H1 (cell line): ENCODE results near the gene PRLHR. TPM values are rescaled to one million over a fixed set of nuclear protein-coding genes. Genes with fewer than 3 reads are reported as not detected.

Experiments
- CTCF ChIA-PET: fragments of 300-600 bp; sonication (Branson Sonifier 250); formaldehyde crosslinking; loops from one replicate; lab custom pipeline; 2021; ENCODE audit not compliant: partially characterized antibody; lab: Charles Lee
- POLR2A ChIA-PET: fragments of 300-600 bp; sonication (Branson Sonifier 250); formaldehyde crosslinking; loops from one replicate; lab custom pipeline; 2021; ENCODE audit warnings: inconsistent platforms; ENCODE audit not compliant: partially characterized antibody; lab: Charles Lee
- DNase-seq, 2 experiments: peaks; one replicate each; pipeline versions ENCODE4 v3.0.0 to v3.0.0-alpha.2; 2010 to 2022; ENCODE audit warnings: low spot score in 2 of 2, low read depth in 1 of 2, mixed read lengths in 1 of 2
- FAIRE-seq: peaks from 2 replicates; lab custom pipeline; 2011; peaks lifted over from hg19 to GRCh38; lab: Jason Lieb, UNC
- H2AFZ ChIP-seq: 2 replicates; pipeline ENCODE4 v1.8.1; 2012; ENCODE audit warnings: low read length, inconsistent platforms
- H2AK5ac ChIP-seq: 2 replicates; pipeline ENCODE4 v1.6.1; 2013; ENCODE audit warnings: low read depth, low read length
- H2BK120ac ChIP-seq: replicated peaks from 2 replicates; pipeline ENCODE3; 2013; ENCODE audit warnings: low read depth, low read length, inconsistent platforms
- H2BK12ac ChIP-seq: 2 replicates; pipeline ENCODE4 v1.6.1; 2013; ENCODE audit warnings: low read depth, low read length
- H2BK15ac ChIP-seq: 2 replicates; pipeline ENCODE4 v1.6.1; 2013; ENCODE audit warnings: low read length
- H2BK20ac ChIP-seq: 2 replicates; pipeline ENCODE4 v1.6.1; 2013; ENCODE audit warnings: low read length
- H2BK5ac ChIP-seq: 2 replicates; pipeline ENCODE4 v1.6.1; 2013; ENCODE audit warnings: low read depth, low read length
- H3K14ac ChIP-seq: 2 replicates; pipeline ENCODE4 v1.6.1; 2013; ENCODE audit warnings: inconsistent platforms; ENCODE audit not compliant: insufficient read length
- H3K18ac ChIP-seq: 2 replicates; pipeline ENCODE4 v1.6.1; 2013; ENCODE audit warnings: low read length; ENCODE audit errors: extremely low read depth
- H3K23ac ChIP-seq: 2 replicates; pipeline ENCODE4 v1.6.1; 2013; ENCODE audit warnings: inconsistent platforms; ENCODE audit not compliant: insufficient read length
- H3K23me2 ChIP-seq: 2 replicates; pipeline ENCODE4 v1.6.1; 2013; ENCODE audit warnings: low read depth, low read length
- H3K27ac ChIP-seq: 2 replicates; pipeline ENCODE4 v1.6.1; 2011; ENCODE audit warnings: low read depth, low read length, inconsistent platforms
- H3K27me3 ChIP-seq, 4 experiments: replicated peaks in 1 of 4; 1 replicate in 1 of 4; 2 replicates in 3 of 4; pipeline versions ENCODE4 v1.6.1 to v1.8.1; 2011 to 2013; ENCODE audit warnings: low read length in 3 of 4, mild to moderate bottlenecking in 3 of 4, inconsistent platforms in 2 of 4, mixed read lengths in 2 of 4, moderate library complexity in 1 of 4; ENCODE audit not compliant: control insufficient read depth in 3 of 4, insufficient read depth in 3 of 4; ENCODE audit errors: extremely low read depth in 1 of 4
- H3K36me3 ChIP-seq, 4 experiments: 2 replicates each; pipeline versions ENCODE4 v1.6.1 to v1.8.1; 2011 to 2013; ENCODE audit warnings: mild to moderate bottlenecking in 4 of 4, low read length in 3 of 4, moderate library complexity in 2 of 4, control low read depth in 1 of 4, inconsistent platforms in 1 of 4; ENCODE audit not compliant: insufficient read depth in 4 of 4, control insufficient read depth in 2 of 4
- H3K4ac ChIP-seq: replicated peaks from 2 replicates; pipeline ENCODE3; 2013; ENCODE audit warnings: low read length, low read depth, mixed read lengths, inconsistent platforms; ENCODE audit not compliant: insufficient read length
- H3K4me1 ChIP-seq, 4 experiments: replicated peaks in 1 of 4; 1 replicate in 1 of 4; 2 replicates in 3 of 4; pipeline versions ENCODE4 v1.6.1 to v1.8.1; 2011 to 2013; ENCODE audit warnings: low read length in 3 of 4, inconsistent platforms in 2 of 4, mixed read lengths in 1 of 4; ENCODE audit not compliant: insufficient read depth in 4 of 4, control insufficient read depth in 3 of 4
- H3K4me2 ChIP-seq, 2 experiments: 2 replicates each; pipeline versions ENCODE4 v1.6.1 to v1.8.1; 2011 to 2013; ENCODE audit warnings: low read depth in 2 of 2, low read length in 2 of 2, control low read depth in 1 of 2, inconsistent platforms in 1 of 2, mild to moderate bottlenecking in 1 of 2; ENCODE audit not compliant: insufficient read depth in 1 of 2
- H3K4me3 ChIP-seq, 4 experiments: fragments of 200-600, 300-600 bp in 1 of 4; sonication (generic), shearing (Covaris generic), sonication (Bioruptor Twin) in 1 of 4; 2 replicates each; pipeline versions ENCODE4 v1.5.1 to v1.8.1; 2011 to 2016; ENCODE audit warnings: low read length in 4 of 4, low read depth in 3 of 4, control low read depth in 2 of 4, inconsistent platforms in 2 of 4, mild to moderate bottlenecking in 2 of 4, mixed read lengths in 1 of 4, moderate library complexity in 1 of 4; ENCODE audit not compliant: insufficient read depth in 2 of 4; ENCODE audit errors: extremely low read depth in 1 of 4
- H3K56ac ChIP-seq: replicated peaks from 2 replicates; pipeline ENCODE3; 2013; ENCODE audit warnings: low read depth, mild to moderate bottlenecking, mixed read lengths, low read length, inconsistent platforms; ENCODE audit not compliant: insufficient read length
- H3K79me1 ChIP-seq: 2 replicates; pipeline ENCODE4 v1.6.1; 2013; ENCODE audit warnings: low read depth, low read length, control low read depth
- H3K79me2 ChIP-seq, 2 experiments: 2 replicates each; pipeline versions ENCODE4 v1.6.1 to v1.8.1; 2012 to 2013; ENCODE audit warnings: low read length in 2 of 2, mild to moderate bottlenecking in 2 of 2, inconsistent platforms in 1 of 2; ENCODE audit not compliant: insufficient read depth in 2 of 2, control insufficient read depth in 1 of 2
- H3K9ac ChIP-seq, 4 experiments: replicated peaks in 1 of 4; 1 replicate in 1 of 4; 2 replicates in 3 of 4; pipeline versions ENCODE4 v1.6.1 to v1.8.1; 2011 to 2013; ENCODE audit warnings: low read depth in 3 of 4, low read length in 3 of 4, control low read depth in 2 of 4, mild to moderate bottlenecking in 2 of 4, moderate library complexity in 2 of 4, inconsistent platforms in 1 of 4; ENCODE audit errors: extremely low read depth in 1 of 4
- H3K9me3 ChIP-seq, 2 experiments: 2 replicates each; pipeline versions ENCODE4 v1.6.1 to v1.8.1; 2012 to 2013; ENCODE audit warnings: mild to moderate bottlenecking in 2 of 2, moderate library complexity in 2 of 2, control low read depth in 1 of 2, inconsistent platforms in 1 of 2, low read depth in 1 of 2, low read length in 1 of 2, mixed read lengths in 1 of 2; ENCODE audit not compliant: insufficient read depth in 2 of 2
- H4K20me1 ChIP-seq, 2 experiments: replicated peaks in 1 of 2; 2 replicates each; pipeline versions ENCODE3 to v1.8.1; 2011 to 2013; ENCODE audit warnings: inconsistent platforms in 2 of 2, low read length in 2 of 2, mild to moderate bottlenecking in 1 of 2; ENCODE audit not compliant: insufficient read depth in 2 of 2, control insufficient read depth in 1 of 2
- H4K5ac ChIP-seq: 2 replicates; pipeline ENCODE4 v1.6.1; 2013; ENCODE audit warnings: low read length, low read depth, mixed read lengths, inconsistent platforms; ENCODE audit not compliant: insufficient read length
- H4K8ac ChIP-seq: 2 replicates; pipeline ENCODE4 v1.8.0; 2013; ENCODE audit warnings: mild to moderate bottlenecking, moderate library complexity, low read length, inconsistent platforms; ENCODE audit not compliant: insufficient read depth; ENCODE audit errors: extremely low read depth
- H4K91ac ChIP-seq: replicated peaks from 2 replicates; pipeline ENCODE3; 2013; ENCODE audit warnings: low read length, mixed read lengths, inconsistent platforms; ENCODE audit not compliant: insufficient read length
- CBX5 ChIP-seq: fragments of 300-800, 300-1000 bp; sonication (generic); IDR thresholded peaks from 2 replicates; pipeline ENCODE4 v1.7.1; 2016; ENCODE audit warnings: antibody characterized with exemption, low read length, low read depth
- CBX8 ChIP-seq: fragments of 300-800, 300-1000 bp; sonication (generic); IDR thresholded peaks from 2 replicates; pipeline ENCODE4 v1.7.1; 2016; ENCODE audit warnings: low read depth, low read length, borderline replicate concordance
- CHD1 ChIP-seq: IDR thresholded peaks from 2 replicates; pipeline ENCODE4 v1.6.1; 2012; ENCODE audit warnings: low read depth, low read length, improper control_type of control experiment
- CHD2 ChIP-seq: IDR thresholded peaks from 2 replicates; pipeline ENCODE4 v1.6.1; 2012; ENCODE audit warnings: low read length, improper control_type of control experiment
- E2F6 ChIP-seq: IDR thresholded peaks from 2 replicates; pipeline ENCODE4 v1.6.1; 2012; ENCODE audit warnings: inconsistent platforms
- EZH2 ChIP-seq: fragments of 200-600 bp; sonication (generic); IDR thresholded peaks from 2 replicates; pipeline ENCODE4 v1.7.1; 2012; ENCODE audit warnings: low read depth, mild to moderate bottlenecking, moderate library complexity, low read length, inconsistent platforms; ENCODE audit not compliant: severe bottlenecking
- HDAC2 ChIP-seq, 2 experiments: fragments of 300-600 bp in 1 of 2; sonication (generic) in 1 of 2; IDR thresholded peaks; 2 replicates each; pipeline ENCODE4 v1.6.1; 2011 to 2012; ENCODE audit warnings: low read depth in 2 of 2, low read length in 2 of 2, mild to moderate bottlenecking in 2 of 2, moderate library complexity in 2 of 2, borderline replicate concordance in 1 of 2, inconsistent platforms in 1 of 2
- RNF2 ChIP-seq: fragments of 200-900, 300-1000 bp; sonication (generic); IDR thresholded peaks from 2 replicates; pipeline ENCODE4 v1.7.1; 2016; ENCODE audit warnings: borderline replicate concordance, low read depth, mild to moderate bottlenecking, antibody characterized with exemption, low read length; ENCODE audit not compliant: poor library complexity, severe bottlenecking; ENCODE audit errors: missing control alignments
- SAP30 ChIP-seq: fragments of 300-600 bp; sonication (generic); IDR thresholded peaks from 2 replicates; pipeline ENCODE4 v1.7.1; 2012; ENCODE audit warnings: low read length, moderate library complexity, mild to moderate bottlenecking, inconsistent platforms; ENCODE audit not compliant: insufficient read depth, insufficient replicate concordance
- SUZ12 ChIP-seq: fragments of 200-600 bp; sonication (generic); IDR thresholded peaks from 2 replicates; pipeline ENCODE4 v1.6.1; 2012; ENCODE audit warnings: mild to moderate bottlenecking, inconsistent platforms, low read length, moderate library complexity, mixed read lengths
- TBP ChIP-seq: IDR thresholded peaks from 2 replicates; pipeline ENCODE4 v1.6.1; 2011; ENCODE audit warnings: low read depth, low read length, improper control_type of control experiment
- WGBS, 2 experiments: shearing (Covaris generic) in 1 of 2; methylation state at CpG; one replicate each; pipeline versions ENCODE4 v1.1.6 to v1.1.7; 2013 to 2015; ENCODE audit warnings: low lambda C conversion rate in 2 of 2, mixed read lengths in 2 of 2, inconsistent platforms in 1 of 2, low coverage in 1 of 2, missing lambda C conversion rate in 1 of 2; ENCODE audit not compliant: insufficient replicate concordance in 2 of 2, insufficient coverage in 1 of 2, insufficient read length in 1 of 2; ENCODE audit errors: extremely low coverage in 1 of 2, missing lambda C conversion rate in 1 of 2; 5-methylcytosine and 5-hydroxymethylcytosine counted together
- polyA plus RNA-seq, 7 experiments: library from polyadenylated mRNA; depleted of rRNA in 3 of 7; stranded (reverse) in 5 of 7; unstranded in 2 of 7; fragments of >200 nt in 5 of 7; fragments of 200-250 nt in 2 of 7; gene quantifications; 1 replicate in 5 of 7; 2 replicates in 1 of 7; 4 replicates in 1 of 7; pipeline versions ENCODE4 v1.2.1 to v1.2.3, GENCODE V29; 2011 to 2013; ENCODE audit warnings: missing spikeins in 2 of 7, mixed read lengths in 2 of 7
- total RNA-seq: library from RNA; stranded (reverse); fragmentation: NEBNext Ultra II Directional; extraction: Animal tissue kit (Norgen Biotek cat#: 25700); gene quantifications from 2 replicates; pipeline ENCODE4 v1.2.1, GENCODE V29; 2021

PRLHR gene
- total and polyA plus RNA-seq, 2 of the 8 experiments (the other 6 are each of a cell fraction or from before 2014, with no cell fraction given) = not detected

GRCh38 chr10:118569882-118570252 lies 25.6 kb downstream of the PRLHR start:
- WGBS, 2 experiments = 83% methylated on average over 3 of the region's 3 CpGs; no CpG with 5 or more reads in 1 of the 2 experiments
- CTCF ChIA-PET = interaction anchor here (0.6 to 5.1 kb wide), 20 partner anchors 9 to 280 kb away, joined by 3 to 65 read pairs (median 5); no protein-coding TSS in a partner anchor
- no peak for TF ChIP-seq SUZ12
- no peak for TF ChIP-seq CBX8
- TF ChIP-seq CHD1 = no peak
- no peak for TF ChIP-seq SAP30
- no peak for TF ChIP-seq TBP
- no peak for TF ChIP-seq RNF2
- TF ChIP-seq CHD2 = no peak
- TF ChIP-seq EZH2 = no peak
- TF ChIP-seq HDAC2 (IDR thresholded peaks at IDR 0.05; ENCODE audit: borderline replicate concordance in 1 of 2, low read depth in 2 of 2, low read length in 2 of 2) = no peak
- TF ChIP-seq CBX5 = no peak
- no peak for TF ChIP-seq E2F6

More at GRCh38 chr10:118569882-118570252, 25.6 kb downstream of the PRLHR start:
- Histone ChIP-seq H2BK120ac (no peak overlapping the region), H2BK15ac (no peak overlapping the region), H3K56ac (no peak overlapping the region), H3K36me3 (no peaks in the 10 kb centered on the region), H4K20me1 (no peaks in the 10 kb centered on the region), H4K5ac (no peak overlapping the region), H2BK20ac (no peak overlapping the region), H3K4me3 (no peak overlapping the region), H3K23me2 (no peaks in the 10 kb centered on the region), H3K4me2 (no peak overlapping the region), H3K9ac (no peak overlapping the region), H3K14ac (no peak overlapping the region), H3K23ac (no peak overlapping the region), H2BK5ac (no peak overlapping the region), H3K9me3 (no peaks in the 10 kb centered on the region), H4K8ac (no peak overlapping the region), H2AFZ (no peak overlapping the region), H3K27ac (no peak overlapping the region), H3K18ac (no peak overlapping the region), H3K79me1 (no peaks in the 10 kb centered on the region), H3K4ac (no peak overlapping the region), H3K4me1 (peaks cover 0 to 3% (median 2%) of the 10 kb centered on the region in 4 experiments; a peak in 3 of 7 replicates), H4K91ac (no peak overlapping the region), H2BK12ac (no peak overlapping the region), H3K79me2 (no peaks in the 10 kb centered on the region), H2AK5ac (no peak overlapping the region), H3K27me3 (no peaks in the 10 kb centered on the region; a peak in 1 of 7 replicates)
- POLR2A ChIA-PET = no interaction called here
- DNase-seq = no peak
- no peak for FAIRE-seq
